Tibial artery (tissue), 4 donors: ENCODE results near the gene BMP2.
A peak's percentile ranks its signal among the peaks of the same experiment; 100 is the strongest.

ENCODE experiments used
- DNase-seq, 2 donors: peaks; one replicate each; pipeline ENCODE4 v3.0.0-alpha.2; 2019
- H3K27ac ChIP-seq, 2 donors: fragments of 200-600 bp; sonication (generic) in 1 of 2; 1 replicate in 1 of 2; 2 replicates in 1 of 2; pipeline ENCODE4 v1.5.1; 2018 to 2019; ENCODE audit warnings: mild to moderate bottlenecking in 1 of 2
- H3K27me3 ChIP-seq, 2 donors: fragments of 200-600 bp; sonication (generic) in 1 of 2; one replicate each; pipeline versions ENCODE4 v1.5.1 to v1.6.0; 2016 to 2019
- H3K36me3 ChIP-seq, 3 donors: fragments of 200-600 bp; sonication (generic) in 2 of 3; one replicate each; pipeline ENCODE4 v1.5.1; 2016 to 2019; ENCODE audit warnings: mild to moderate bottlenecking in 2 of 3
- H3K4me1 ChIP-seq, 4 donors: fragments of 200-600 bp; sonication (generic) in 2 of 4; 1 replicate in 3 of 4; 2 replicates in 1 of 4; pipeline ENCODE4 v1.5.1; 2016 to 2019
- H3K4me3 ChIP-seq, 2 donors: fragments of 200-600 bp; sonication (generic) in 1 of 2; 1 replicate in 1 of 2; 2 replicates in 1 of 2; pipeline ENCODE4 v1.5.1; 2018 to 2019; ENCODE audit warnings: mild to moderate bottlenecking in 2 of 2
- H3K9me3 ChIP-seq, 3 donors: fragments of 200-600 bp; sonication (generic) in 1 of 3; one replicate each; pipeline ENCODE4 v1.5.1; 2016 to 2019
- intact Hi-C: fragments of 100-400 bp; cut with DNase I; formaldehyde crosslinking; loops from one replicate; pipeline ENCODE4 v1.15.0; 2023; ENCODE audit warnings: low total_unique reads
- TF ChIP-seq, protein P1 (sequence below), 2 experiments: fragments of 200-600 bp in 1 of 2; fragments of 450-650 bp in 1 of 2; IDR thresholded peaks; one replicate each; pipeline ENCODE4 v1.5.1; 2017 to 2019; ENCODE audit warnings: antibody characterized with exemption in 2 of 2, mild to moderate bottlenecking in 1 of 2, moderate library complexity in 1 of 2

Gene BMP2

GRCh38 chr20:6768228-6769140 lies 998 bp downstream of the BMP2 start:
- TF ChIP-seq, protein P1, sequence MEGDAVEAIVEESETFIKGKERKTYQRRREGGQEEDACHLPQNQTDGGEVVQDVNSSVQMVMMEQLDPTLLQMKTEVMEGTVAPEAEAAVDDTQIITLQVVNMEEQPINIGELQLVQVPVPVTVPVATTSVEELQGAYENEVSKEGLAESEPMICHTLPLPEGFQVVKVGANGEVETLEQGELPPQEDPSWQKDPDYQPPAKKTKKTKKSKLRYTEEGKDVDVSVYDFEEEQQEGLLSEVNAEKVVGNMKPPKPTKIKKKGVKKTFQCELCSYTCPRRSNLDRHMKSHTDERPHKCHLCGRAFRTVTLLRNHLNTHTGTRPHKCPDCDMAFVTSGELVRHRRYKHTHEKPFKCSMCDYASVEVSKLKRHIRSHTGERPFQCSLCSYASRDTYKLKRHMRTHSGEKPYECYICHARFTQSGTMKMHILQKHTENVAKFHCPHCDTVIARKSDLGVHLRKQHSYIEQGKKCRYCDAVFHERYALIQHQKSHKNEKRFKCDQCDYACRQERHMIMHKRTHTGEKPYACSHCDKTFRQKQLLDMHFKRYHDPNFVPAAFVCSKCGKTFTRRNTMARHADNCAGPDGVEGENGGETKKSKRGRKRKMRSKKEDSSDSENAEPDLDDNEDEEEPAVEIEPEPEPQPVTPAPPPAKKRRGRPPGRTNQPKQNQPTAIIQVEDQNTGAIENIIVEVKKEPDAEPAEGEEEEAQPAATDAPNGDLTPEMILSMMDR (IDR thresholded peaks at IDR 0.05), result no peak
- Histone ChIP-seq H3K27ac (peak overlapping the region; percentile 69 to 74), H3K9me3 (no peaks in the 10 kb centered on the region), H3K4me3 (peak overlapping the region; percentile 70 to 87), H3K4me1 (peaks cover 0 to 36% (median 20%) of the 10 kb centered on the region in 4 donors), H3K36me3 (no peaks in the 10 kb centered on the region), H3K27me3 (no peaks in the 10 kb centered on the region)
- intact Hi-C loops, result loop anchor here (10.0 kb wide), 3 partner anchors 134 to 516 kb away; no protein-coding TSS in a partner anchor
- DNase-seq, result peak; percentile 50 to 67

GRCh38 chr20:6769903-6770785 lies 2.7 kb downstream of the BMP2 start:
- no peaks in the 10 kb centered on the region for H3K27me3 ChIP-seq
- peaks cover 0 to 36% (median 20%) of the 10 kb centered on the region in 4 donors for H3K4me1 ChIP-seq
- peak overlapping the region; percentile 3 to 30 for H3K27ac ChIP-seq
- DNase-seq, result peak; percentile 29 to 75
- H3K36me3 ChIP-seq, result no peaks in the 10 kb centered on the region
- H3K4me3 ChIP-seq, result peak overlapping the region; percentile 70 to 87
- intact Hi-C loops, result loop anchor here (10.0 kb wide), 3 partner anchors 135 to 515 kb away; no protein-coding TSS in a partner anchor
- TF ChIP-seq, protein P1 (IDR thresholded peaks at IDR 0.05), result no peak
- H3K9me3 ChIP-seq, result no peaks in the 10 kb centered on the region

- Histone ChIP-seq H3K36me3 (no peaks in the 10 kb centered on the region), H3K4me1 (peaks cover 0 to 31% (median 20%) of the 10 kb centered on the region in 4 donors), H3K9me3 (no peaks in the 10 kb centered on the region), H3K27ac (no peak overlapping the region), H3K27me3 (no peaks in the 10 kb centered on the region), H3K4me3 (peak overlapping the region; percentile 70 to 87)
- intact Hi-C loops, result no loop called here
- TF ChIP-seq, protein P1 (IDR thresholded peaks at IDR 0.05), result no peak
- no peak for DNase-seq
Measured at GRCh38 chr20:6770786-6771100, 3.3 kb downstream of the BMP2 start.

DNA sequence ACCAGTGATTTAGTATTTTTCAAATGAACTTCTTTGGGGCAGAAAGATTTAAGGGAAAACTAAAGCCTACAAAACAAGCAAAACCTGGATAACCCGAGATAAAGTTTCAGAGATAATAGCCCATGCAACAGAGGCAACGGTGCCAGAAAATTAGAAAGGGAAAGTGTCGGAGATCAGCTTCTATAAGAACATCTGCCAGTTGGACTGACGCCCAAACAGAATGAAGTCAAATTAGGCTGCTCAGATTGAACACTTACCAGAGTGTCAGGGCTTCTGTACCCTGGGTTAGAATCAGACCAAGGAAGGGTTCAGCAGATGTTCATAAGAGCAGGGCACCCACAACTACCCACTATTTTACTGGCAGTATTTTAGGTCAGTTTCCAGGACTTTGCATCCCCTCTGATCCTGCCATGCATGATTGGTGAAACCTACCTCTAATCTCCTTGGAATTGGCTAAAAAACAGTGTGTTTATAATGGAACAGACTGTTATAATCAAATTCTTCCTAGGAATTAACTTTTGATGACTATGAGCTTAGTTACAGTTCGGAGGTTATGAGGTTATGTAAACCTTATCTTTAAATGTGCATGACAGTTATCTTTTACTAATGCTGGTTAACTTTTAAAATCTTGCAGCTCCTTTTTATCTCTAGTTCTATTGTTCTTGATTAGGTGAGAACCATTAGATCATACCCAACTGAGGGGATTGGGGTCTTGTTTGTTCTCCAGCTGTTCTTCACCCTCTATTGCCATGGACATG lies 13.1 kb downstream of the BMP2 start:
- H3K36me3 ChIP-seq, result peaks cover 0 to 8% (median 7%) of the 10 kb centered on the region in 3 donors
- H3K27me3 ChIP-seq, result no peaks in the 10 kb centered on the region
- intact Hi-C loops, result no loop called here
- no peak overlapping the region for H3K27ac ChIP-seq
- DNase-seq, result no peak
- no peaks in the 10 kb centered on the region for H3K4me1 ChIP-seq
- TF ChIP-seq, protein P1 (IDR thresholded peaks at IDR 0.05), result no peak
- H3K4me3 ChIP-seq, result no peak overlapping the region
- no peaks in the 10 kb centered on the region for H3K9me3 ChIP-seq

DNA sequence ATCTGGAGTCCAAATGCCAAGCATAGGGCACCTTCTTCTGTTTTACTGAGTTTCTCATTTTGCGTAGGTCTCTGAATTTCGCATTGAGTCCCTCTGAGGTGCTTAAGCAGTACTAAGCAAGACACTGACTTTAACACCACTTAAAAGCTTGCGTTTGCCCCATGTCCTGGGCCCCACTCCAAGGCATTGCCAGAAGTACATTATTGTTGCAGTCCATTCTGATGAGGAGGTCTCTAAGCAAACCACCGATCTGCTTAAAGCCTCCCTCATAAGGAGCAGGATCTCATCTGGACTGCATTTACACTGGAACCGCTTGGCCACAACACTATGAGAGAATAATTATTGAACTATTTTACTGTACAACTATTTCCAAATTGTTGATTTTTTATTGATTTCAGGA lies 16.3 kb downstream of the BMP2 start:
- TF ChIP-seq, protein P1 (IDR thresholded peaks at IDR 0.05), result no peak
- Histone ChIP-seq H3K36me3 (peaks cover 0 to under 1% (median 0%) of the 10 kb centered on the region in 3 donors), H3K4me3 (no peak overlapping the region), H3K9me3 (no peaks in the 10 kb centered on the region), H3K4me1 (no peaks in the 10 kb centered on the region), H3K27ac (no peak overlapping the region), H3K27me3 (no peaks in the 10 kb centered on the region)
- intact Hi-C loops, result no loop called here
- DNase-seq, result no peak
